ENCODE measurements around the gene MYD88. TPM values are rescaled to one million over a fixed set of nuclear protein-coding genes. Genes with fewer than 3 reads are reported as not detected.

Gene MYD88
- polyA plus RNA-seq (2011; rRNA removed) (16.8 and 34.1 TPM in 2 replicates), polyA plus RNA-seq (2017; fragmentation: RNase III; extraction: RNeasy Plus Mini Kit Qiagen cat#74134 plus additional on column Dnase treatment) (20.8 to 24.7 TPM (median 22.3 TPM) in 3 replicates), polyA minus RNA-seq (2011; rRNA and poly(A)+ RNA removed) (31.4 and 49.5 TPM in 2 replicates)
- 17.7 and 20.8 TPM in 2 replicates for polyA plus RNA-seq (2012; cell fraction: cytosol; rRNA removed)
- 18.3 and 27.6 TPM in 2 replicates for polyA plus RNA-seq (2012; cell fraction: nucleus; rRNA removed)

GRCh38 chr3:38138349-38139190 is at the start of gene MYD88:
Gene MYD88 (plus strand): TSS chr3:38138661. CDS start chr3:38138701, 40 bp downstream.
- Histone ChIP-seq H3K9me3 (no peaks in the 10 kb centered on the region), H3K4me1 (peaks cover 29% of the 10 kb centered on the region), H3K4me2 (peak within 1 kb of the TSS; percentile 95), H3K4me3 (peak within 1 kb of the TSS; percentile 71), H3K27ac (peak within 1 kb of the TSS; percentile 88 to 92)
- ATAC-seq (peak; percentile 44 to 65), FAIRE-seq (no peak), DNase-seq (ENCODE audit: low read depth in 1 of 2, low spot score in 1 of 2) (peak; percentile 55 to 63)
- TF ChIP-seq PHF8 (IDR thresholded peaks at IDR 0.05; ENCODE audit: borderline replicate concordance, low read depth) (peak; percentile 69), TFCP2L1 (CRISPR knock-in tag; IDR thresholded peaks at IDR 0.05) (no peak), ZNF302 (CRISPR knock-in tag; IDR thresholded peaks at IDR 0.05) (no peak), HDAC2 (IDR thresholded peaks at IDR 0.05) (no peak), HOXB13 (CRISPR knock-in tag; IDR thresholded peaks at IDR 0.05; ENCODE audit: low read depth) (no peak), FOSL2 (IDR thresholded peaks at IDR 0.05) (no peak), FOSL2 (CRISPR knock-in tag; IDR thresholded peaks at IDR 0.05) (no peak), SMC3 (IDR thresholded peaks at IDR 0.05) (0 out of 3 replicates have a peak, but pooled peaks have one; percentile 7), E2F6 (IDR thresholded peaks at IDR 0.05; ENCODE audit: borderline replicate concordance, low read depth) (peak; percentile 30; the same call in 1 of the 2 replicates), RARB (CRISPR knock-in tag; IDR thresholded peaks at IDR 0.05) (no peak), MAX (IDR thresholded peaks at IDR 0.05) (peak; percentile 41; the same call in 1 of the 2 replicates), EP300 (IDR thresholded peaks at IDR 0.05) (no peak), PBX3 (IDR thresholded peaks at IDR 0.05) (no peak), TP53 (CRISPR knock-in tag; IDR thresholded peaks at IDR 0.05) (no peak), HMGXB4 (CRISPR knock-in tag; IDR thresholded peaks at IDR 0.05; ENCODE audit: borderline replicate concordance) (no peak), HEYL (CRISPR knock-in tag; IDR thresholded peaks at IDR 0.05) (no peak), GATA3 (IDR thresholded peaks at IDR 0.05; ENCODE audit: borderline replicate concordance) (no peak), POLR2A (IDR thresholded peaks at IDR 0.05; ENCODE audit: low read length) (peak; percentile 70), EHMT2 (IDR thresholded peaks at IDR 0.05; ENCODE audit: low read depth) (no peak), CBX8 (IDR thresholded peaks at IDR 0.05) (no peak), JUN (IDR thresholded peaks at IDR 0.05) (peak in 1 of 2 experiments; percentile 53; a peak in 1 of 5 replicates), MYC (IDR thresholded peaks at IDR 0.05; ENCODE audit: borderline replicate concordance, low read length) (no peak), BCL3 (IDR thresholded peaks at IDR 0.05) (no peak)
- POLR2A ChIA-PET, result interaction anchor here (2.1 to 4.0 kb wide), 2 partner anchors 20 to 26 kb away, joined by 9 to 75 read pairs; partner anchors contain the start of gene OXSR1
- CTCF ChIA-PET, result interaction anchor here (0.6 to 3.0 kb wide), 4 partner anchors 15 to 675 kb away, joined by 3 to 19 read pairs (median 4); partner anchors contain the start of gene OXSR1
- 12% methylated on average over 32 of the region's 65 CpGs for WGBS (ENCODE audit: missing lambda C conversion rate)
